Measurements from ENCODE around the gene CETP.

Gene CETP

GRCh38 chr16:57026778-57027062 lies 65.0 kb downstream of the CETP start:
- Histone ChIP-seq H3K4me1 (peaks cover 0 to 3% (median 0%) of the 10 kb centered on the region in 4 donors), H3K27me3 (no peaks in the 10 kb centered on the region), H3K27ac (no peak overlapping the region), H3K4me3 (no peak overlapping the region), H3K9me3 (no peaks in the 10 kb centered on the region), H3K36me3 (peaks cover 10 to 36% (median 22%) of the 10 kb centered on the region in 3 donors)
- no peak for DNase-seq
- no peak for TF ChIP-seq CTCF (IDR thresholded peaks at IDR 0.05)
- intact Hi-C loops (cut with DNase I; ENCODE audit: low total_unique reads): no loop called here

- no peak for TF ChIP-seq CTCF (IDR thresholded peaks at IDR 0.05)
- intact Hi-C loops (cut with DNase I; ENCODE audit: low total_unique reads): no loop called here
- Histone ChIP-seq H3K4me3 (no peak overlapping the region), H3K27ac (no peak overlapping the region), H3K36me3 (peaks cover 6 to 33% (median 18%) of the 10 kb centered on the region in 3 donors), H3K27me3 (no peaks in the 10 kb centered on the region), H3K9me3 (no peaks in the 10 kb centered on the region), H3K4me1 (peaks cover 0 to 3% (median 0%) of the 10 kb centered on the region in 4 donors)
- no peak for DNase-seq
Observed at GRCh38 chr16:57027067-57027466, 65.3 kb downstream of the CETP start.

- TF ChIP-seq CTCF (IDR thresholded peaks at IDR 0.05): no peak
- no peak overlapping the region for H3K27ac ChIP-seq
- DNase-seq: no peak
- no peaks in the 10 kb centered on the region for H3K27me3 ChIP-seq
- no peak overlapping the region for H3K4me3 ChIP-seq
- intact Hi-C loops (cut with DNase I; ENCODE audit: low total_unique reads): no loop called here
- H3K4me1 ChIP-seq: peaks cover 0 to 3% (median 0%) of the 10 kb centered on the region in 4 donors
- H3K36me3 ChIP-seq: peaks cover 0 to 31% (median 17%) of the 10 kb centered on the region in 3 donors
- H3K9me3 ChIP-seq: no peaks in the 10 kb centered on the region
Observed at GRCh38 chr16:57028086-57028485, 66.3 kb downstream of the CETP start.

- no peak overlapping the region for H3K4me3 ChIP-seq
- H3K27ac ChIP-seq: no peak overlapping the region
- H3K36me3 ChIP-seq: peaks cover 0 to 31% (median 25%) of the 10 kb centered on the region in 3 donors
- no peak for DNase-seq
- H3K9me3 ChIP-seq: no peaks in the 10 kb centered on the region
- peaks cover 0 to 3% (median 0%) of the 10 kb centered on the region in 4 donors for H3K4me1 ChIP-seq
- intact Hi-C loops (cut with DNase I; ENCODE audit: low total_unique reads): no loop called here
- H3K27me3 ChIP-seq: no peaks in the 10 kb centered on the region
- TF ChIP-seq CTCF (IDR thresholded peaks at IDR 0.05): no peak
Observed at GRCh38 chr16:57029161-57030160, 67.7 kb downstream of the CETP start.

- no peak for TF ChIP-seq CTCF (IDR thresholded peaks at IDR 0.05)
- no peak overlapping the region for H3K4me3 ChIP-seq
- no peaks in the 10 kb centered on the region for H3K9me3 ChIP-seq
- H3K4me1 ChIP-seq: peaks cover 0 to 3% (median 0%) of the 10 kb centered on the region in 4 donors
- H3K27me3 ChIP-seq: no peaks in the 10 kb centered on the region
- no peak overlapping the region for H3K27ac ChIP-seq
- H3K36me3 ChIP-seq: peaks cover 0 to 34% (median 24%) of the 10 kb centered on the region in 3 donors
- intact Hi-C loops (cut with DNase I; ENCODE audit: low total_unique reads): no loop called here
- no peak for DNase-seq
Observed at GRCh38 chr16:57030346-57030902, 68.7 kb downstream of the CETP start.
